ENCODE results near the gene KLHL13. TPM values are rescaled to one million over a fixed set of nuclear protein-coding genes. Genes with fewer than 3 reads are reported as not detected.

Gene KLHL13
- total and polyA plus RNA-seq, 4 donors = 0.47 to 7.9 (median 2.4) TPM

DNA sequence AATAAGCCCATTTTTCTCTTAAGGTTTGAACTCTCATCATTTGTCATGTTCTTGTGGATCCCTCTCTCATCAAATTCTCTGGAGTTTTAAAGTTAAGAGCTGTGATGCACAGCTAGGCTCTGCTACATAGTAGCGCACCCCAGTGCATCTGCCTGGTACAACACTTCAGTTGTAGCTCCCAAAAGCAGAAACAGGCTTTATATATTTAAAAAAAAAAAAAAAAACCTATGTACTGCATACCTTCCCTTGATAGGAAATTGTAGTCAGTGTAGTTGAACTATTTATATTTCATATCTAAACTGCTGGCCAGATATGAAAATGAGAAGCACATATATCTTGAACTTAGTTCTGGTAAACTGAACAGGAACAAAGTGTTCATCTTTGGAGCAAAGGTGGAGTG is 131.4 kb downstream of the KLHL13 start:
- H3K9ac ChIP-seq (ENCODE audit: insufficient read depth in 1 of 2, low read length in 2 of 2) = no peak overlapping the region
- DNase-seq (no peak), ATAC-seq (ENCODE audit: insufficient read depth, low FRiP score) (no peak)
- H3K36me3 ChIP-seq (ENCODE audit: control insufficient read depth in 4 of 4, insufficient read depth in 4 of 4, low read length in 4 of 4) = no peaks in the 10 kb centered on the region
- no peak overlapping the region for H3K27ac ChIP-seq (ENCODE audit: low read depth in 1 of 2, low read length in 1 of 2)
- no peak overlapping the region for H3K4me3 ChIP-seq
- 34 to 74% methylated on average over 1 of the region's 1 CpG for WGBS, 2 donors
- H3K4me1 ChIP-seq (ENCODE audit: control insufficient read depth in 5 of 5, insufficient read depth in 5 of 5, low read length in 5 of 5) = no peaks in the 10 kb centered on the region
- H3K9me3 ChIP-seq (ENCODE audit: control insufficient read depth in 4 of 4, insufficient read depth in 3 of 4, low read length in 3 of 4) = no peaks in the 10 kb centered on the region
- H3K27me3 ChIP-seq (ENCODE audit: control insufficient read depth in 3 of 3, insufficient read depth in 3 of 3, low read length in 2 of 3) = peaks cover 0 to 10% (median 4%) of the 10 kb centered on the region in 3 donors
- TF ChIP-seq, protein P1, sequence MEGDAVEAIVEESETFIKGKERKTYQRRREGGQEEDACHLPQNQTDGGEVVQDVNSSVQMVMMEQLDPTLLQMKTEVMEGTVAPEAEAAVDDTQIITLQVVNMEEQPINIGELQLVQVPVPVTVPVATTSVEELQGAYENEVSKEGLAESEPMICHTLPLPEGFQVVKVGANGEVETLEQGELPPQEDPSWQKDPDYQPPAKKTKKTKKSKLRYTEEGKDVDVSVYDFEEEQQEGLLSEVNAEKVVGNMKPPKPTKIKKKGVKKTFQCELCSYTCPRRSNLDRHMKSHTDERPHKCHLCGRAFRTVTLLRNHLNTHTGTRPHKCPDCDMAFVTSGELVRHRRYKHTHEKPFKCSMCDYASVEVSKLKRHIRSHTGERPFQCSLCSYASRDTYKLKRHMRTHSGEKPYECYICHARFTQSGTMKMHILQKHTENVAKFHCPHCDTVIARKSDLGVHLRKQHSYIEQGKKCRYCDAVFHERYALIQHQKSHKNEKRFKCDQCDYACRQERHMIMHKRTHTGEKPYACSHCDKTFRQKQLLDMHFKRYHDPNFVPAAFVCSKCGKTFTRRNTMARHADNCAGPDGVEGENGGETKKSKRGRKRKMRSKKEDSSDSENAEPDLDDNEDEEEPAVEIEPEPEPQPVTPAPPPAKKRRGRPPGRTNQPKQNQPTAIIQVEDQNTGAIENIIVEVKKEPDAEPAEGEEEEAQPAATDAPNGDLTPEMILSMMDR (IDR thresholded peaks at IDR 0.05; ENCODE audit: control extremely low read depth, extremely low read depth) = no peak

DNA sequence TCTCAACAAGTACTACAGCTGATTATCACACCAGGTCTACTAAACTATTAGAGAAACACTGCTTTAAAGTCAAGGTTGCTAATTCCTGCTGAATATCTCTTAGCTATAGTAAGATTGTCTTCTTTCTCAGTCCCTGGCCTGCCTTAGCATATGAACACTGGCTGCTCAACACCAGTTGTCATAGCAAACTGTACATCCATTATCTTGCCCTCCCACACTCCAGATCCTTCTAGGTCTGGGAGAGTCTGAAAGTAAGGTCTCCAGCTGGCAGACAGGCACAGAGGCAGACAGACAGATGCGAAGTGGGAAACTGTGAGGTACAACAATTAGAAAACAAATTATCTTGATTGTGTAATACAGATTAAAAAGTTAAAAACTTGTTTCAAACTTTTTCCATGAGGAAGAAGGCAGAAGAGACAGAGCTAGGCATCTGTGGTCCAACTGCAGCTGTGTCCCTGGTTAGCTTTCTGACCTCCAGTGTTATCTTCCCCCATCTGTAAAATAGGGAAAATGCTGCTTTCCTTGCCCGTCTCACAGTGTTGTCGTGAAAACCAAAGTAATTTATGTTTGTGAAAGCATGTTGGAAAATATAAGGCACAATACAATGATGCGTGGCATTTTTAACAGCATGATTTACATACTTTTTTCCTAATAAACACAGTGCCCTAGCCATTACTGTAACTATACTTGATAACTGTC is 133.8 kb downstream of the KLHL13 start:
- no peak overlapping the region for H3K4me3 ChIP-seq
- TF ChIP-seq, protein P1 (IDR thresholded peaks at IDR 0.05; ENCODE audit: control extremely low read depth, extremely low read depth) = no peak
- H3K27me3 ChIP-seq (ENCODE audit: control insufficient read depth in 3 of 3, insufficient read depth in 3 of 3, low read length in 2 of 3) = peaks cover 0 to 4% (median 3%) of the 10 kb centered on the region in 3 donors
- H3K27ac ChIP-seq (ENCODE audit: low read depth in 1 of 2, low read length in 1 of 2) = no peak overlapping the region
- DNase-seq (no peak), ATAC-seq (ENCODE audit: insufficient read depth, low FRiP score) (no peak)
- no peaks in the 10 kb centered on the region for H3K36me3 ChIP-seq (ENCODE audit: control insufficient read depth in 4 of 4, insufficient read depth in 4 of 4, low read length in 4 of 4)
- H3K4me1 ChIP-seq (ENCODE audit: control insufficient read depth in 5 of 5, insufficient read depth in 5 of 5, low read length in 5 of 5) = peaks cover 0 to 4% (median 0%) of the 10 kb centered on the region in 5 donors
- WGBS, 2 donors = 71 to 86% methylated on average over 4 of the region's 4 CpGs
- H3K9ac ChIP-seq (ENCODE audit: insufficient read depth in 1 of 2, low read length in 2 of 2) = no peak overlapping the region
- H3K9me3 ChIP-seq (ENCODE audit: control insufficient read depth in 4 of 4, insufficient read depth in 3 of 4, low read length in 3 of 4) = no peaks in the 10 kb centered on the region

DNA sequence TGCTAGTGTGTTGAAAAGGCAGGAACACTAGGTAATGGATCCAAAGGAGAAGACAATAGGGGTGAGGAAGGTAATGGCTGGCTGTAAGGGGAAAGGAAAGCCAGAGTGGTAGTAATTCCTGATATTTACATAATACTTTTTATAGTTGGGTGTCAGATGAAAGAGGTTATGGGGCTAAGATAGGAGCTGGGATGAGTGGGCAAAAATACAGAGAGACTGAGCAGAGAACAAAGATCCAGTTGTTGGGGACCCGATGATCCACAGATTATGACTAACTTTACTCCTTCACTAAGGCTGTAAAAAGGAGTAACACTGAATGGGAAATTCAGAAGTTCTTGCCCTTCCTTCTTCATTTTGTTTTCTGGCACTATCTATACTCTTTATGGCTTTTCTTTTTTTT is 138.2 kb downstream of the KLHL13 start:
- no peak overlapping the region for H3K4me3 ChIP-seq
- H3K4me1 ChIP-seq (ENCODE audit: control insufficient read depth in 5 of 5, insufficient read depth in 5 of 5, low read length in 5 of 5) = peaks cover 0 to 5% (median 0%) of the 10 kb centered on the region in 5 donors
- TF ChIP-seq, protein P1 (IDR thresholded peaks at IDR 0.05; ENCODE audit: control extremely low read depth, extremely low read depth) = no peak
- H3K27me3 ChIP-seq (ENCODE audit: control insufficient read depth in 3 of 3, insufficient read depth in 3 of 3, low read length in 2 of 3) = peaks cover 0 to 6% (median 0%) of the 10 kb centered on the region in 3 donors
- 91 to 92% methylated on average over 1 of the region's 1 CpG for WGBS, 2 donors
- H3K36me3 ChIP-seq (ENCODE audit: control insufficient read depth in 4 of 4, insufficient read depth in 4 of 4, low read length in 4 of 4) = no peaks in the 10 kb centered on the region
- ATAC-seq (ENCODE audit: insufficient read depth, low FRiP score) (no peak), DNase-seq (no peak)
- H3K9me3 ChIP-seq (ENCODE audit: control insufficient read depth in 4 of 4, insufficient read depth in 3 of 4, low read length in 3 of 4) = no peaks in the 10 kb centered on the region
- H3K9ac ChIP-seq (ENCODE audit: insufficient read depth in 1 of 2, low read length in 2 of 2) = no peak overlapping the region
- H3K27ac ChIP-seq (ENCODE audit: low read depth in 1 of 2, low read length in 1 of 2) = no peak overlapping the region
